Heart left ventricle (tissue), 13 donors: ENCODE measurements around the gene NOXA1.

Source experiments
- CTCF ChIP-seq, 12 donors: fragments of 200-600 bp; sonication (generic) in 4 of 12; IDR thresholded peaks; one replicate each; pipeline versions ENCODE4 v1.5.0 to v1.8.0; 2018 to 2022; ENCODE audit warnings: antibody characterized with exemption in 12 of 12, mild to moderate bottlenecking in 5 of 12
- POLR2A ChIP-seq, 2 donors: fragments of 450-650 bp; IDR thresholded peaks; one replicate each; pipeline ENCODE4 v1.6.1; 2017; ENCODE audit warnings: antibody characterized with exemption in 2 of 2, mild to moderate bottlenecking in 2 of 2, moderate library complexity in 2 of 2
- donor health status: ischemic (EF 13 %, LVEDD 7.1; RV severe dilation, severe dysfunction).
- donor health status: DM: no; HTN: yes; CAD: no.
- donor health status: DM: no; HTN: no; CAD: no.
- donor health status: ischemic (EF 25% LVEDD 6.9; RV normal size, moderate dysfunction).
- donor health status: ischemic (EF 25% LVEDD 5.7; RV mildly dilated, moderate dysfunction).
- donor health status: ischemic (EF 35%, LVEDD 5.7; RV mildly dilated, moderate dysfunction).
- donor health status: nonischemic (EF 11% LVEDD 7.7; RV severe dilation, severe dysfunction).
- donor health status: DM: yes; HTN: yes; CAD: no.
- donor health status: PGD.
- donor health status: ischemic (EF 29% LVEDD 5.4; RV normal size, mild dysfunction).
- donor health status: nonischemic (EF 23%, LVEDD 6.1; RV moderate dilation, normal function).

DNA sequence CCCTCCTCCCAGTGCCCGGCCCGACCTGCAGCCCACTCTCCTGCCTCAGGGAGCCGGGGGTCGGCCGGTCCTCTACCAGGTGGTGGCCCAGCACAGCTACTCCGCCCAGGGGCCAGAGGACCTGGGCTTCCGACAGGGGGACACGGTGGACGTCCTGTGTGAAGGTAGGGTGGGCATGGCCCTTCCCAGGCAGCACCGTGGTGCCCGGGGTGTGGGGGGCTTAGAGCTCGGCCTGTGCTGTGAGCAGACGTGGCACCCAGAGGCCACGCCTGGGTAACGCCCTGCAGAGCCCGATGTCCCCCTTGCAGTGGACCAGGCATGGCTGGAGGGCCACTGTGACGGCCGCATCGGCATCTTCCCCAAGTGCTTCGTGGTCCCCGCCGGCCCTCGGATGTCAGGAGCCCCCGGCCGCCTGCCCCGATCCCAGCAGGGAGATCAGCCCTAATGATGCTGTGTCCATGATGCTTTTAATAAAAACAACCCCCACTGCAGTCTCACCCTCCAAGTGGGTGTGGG lies 10.8 kb downstream of the NOXA1 start:
- TF ChIP-seq CTCF (IDR thresholded peaks at IDR 0.05) (no peak), POLR2A (IDR thresholded peaks at IDR 0.05) (no peak)
